ENCODE results near the gene SLC35F2.

- TF ChIP-seq CTCF (IDR thresholded peaks at IDR 0.05; ENCODE audit: poor library complexity, severe bottlenecking) (no peak), POLR2AphosphoS5 (IDR thresholded peaks at IDR 0.05) (no peak), EZH2 (IDR thresholded peaks at IDR 0.05; ENCODE audit: borderline replicate concordance, insufficient read depth, low read length, poor library complexity, severe bottlenecking) (no peak), EP300 (conservative IDR thresholded peaks at IDR 0.05; ENCODE audit: poor library complexity, severe bottlenecking) (no peak), TAF1 (IDR thresholded peaks at IDR 0.05; ENCODE audit: low read depth) (no peak)
These were observed 904 bp downstream of the SLC35F2 start for GRCh38 chr11:107857550-107858216.
